ENCODE measurements around the gene NIPBL. TPM values are rescaled to one million over a fixed set of nuclear protein-coding genes. Genes with fewer than 3 reads are reported as not detected.

NIPBL gene
- total RNA-seq: 20.6 and 24.6 TPM in 2 replicates

GRCh38 chr5:36876299-36876964 lies at the start of gene NIPBL:
Gene NIPBL (plus strand): TSS chr5:36876769. CDS start chr5:36953697, 76,928 bp downstream.
- peak within 1 kb of the TSS; percentile 87 for H3K4me3 ChIP-seq (ENCODE audit: low read depth, low read length)
- DNase-seq (ENCODE audit: low read depth): peak; percentile 94
- no peak for TF ChIP-seq CTCF (IDR thresholded peaks at IDR 0.05; ENCODE audit: insufficient read depth, low read depth, low read length)

- no peak for TF ChIP-seq CTCF (IDR thresholded peaks at IDR 0.05; ENCODE audit: insufficient read depth, low read depth, low read length)
- no peak for DNase-seq (ENCODE audit: low read depth)
- no peak overlapping the region for H3K4me3 ChIP-seq (ENCODE audit: low read depth, low read length)
Observed at GRCh38 chr5:36832274-36832673, 44.3 kb upstream of the NIPBL start.

GRCh38 chr5:36836831-36837230 lies 39.7 kb upstream of the NIPBL start:
- no peak overlapping the region for H3K4me3 ChIP-seq (ENCODE audit: low read depth, low read length)
- no peak for TF ChIP-seq CTCF (IDR thresholded peaks at IDR 0.05; ENCODE audit: insufficient read depth, low read depth, low read length)

GRCh38 chr5:36839489-36840476 lies 36.8 kb upstream of the NIPBL start:
- TF ChIP-seq CTCF (IDR thresholded peaks at IDR 0.05; ENCODE audit: insufficient read depth, low read depth, low read length): no peak
- H3K4me3 ChIP-seq (ENCODE audit: low read depth, low read length): no peak overlapping the region
- DNase-seq (ENCODE audit: low read depth): no peak

More at GRCh38 chr5:36836831-36837230, 39.7 kb upstream of the NIPBL start:
- no peak for DNase-seq (ENCODE audit: low read depth)

GRCh38 chr5:36841677-36842076 lies 34.9 kb upstream of the NIPBL start:
- no peak for TF ChIP-seq CTCF (IDR thresholded peaks at IDR 0.05; ENCODE audit: insufficient read depth, low read depth, low read length)
- H3K4me3 ChIP-seq (ENCODE audit: low read depth, low read length): no peak overlapping the region
- DNase-seq (ENCODE audit: low read depth): no peak

- no peak for TF ChIP-seq CTCF (IDR thresholded peaks at IDR 0.05; ENCODE audit: insufficient read depth, low read depth, low read length)
- H3K4me3 ChIP-seq (ENCODE audit: low read depth, low read length): no peak overlapping the region
- no peak for DNase-seq (ENCODE audit: low read depth)
Observed at GRCh38 chr5:36842087-36842486, 34.5 kb upstream of the NIPBL start.

Measured in fibroblast of villous mesenchyme (primary cell).